ENCODE measurements around the gene CDPF1.
A peak's percentile ranks its signal among the peaks of the same experiment; 100 is the strongest.
"Not testable (repeated sequence)": the region's sequence is repeated elsewhere in the genome, so short reads cannot be mapped to it uniquely, and the experiment has no call there.

CDPF1 gene

GRCh38 chr22:46281866-46282678 lies 32.0 kb upstream of the CDPF1 start:
- DNase-seq: no peak

- DNase-seq: no peak
These were observed 31.0 kb upstream of the CDPF1 start for GRCh38 chr22:46280999-46281623.

DNA sequence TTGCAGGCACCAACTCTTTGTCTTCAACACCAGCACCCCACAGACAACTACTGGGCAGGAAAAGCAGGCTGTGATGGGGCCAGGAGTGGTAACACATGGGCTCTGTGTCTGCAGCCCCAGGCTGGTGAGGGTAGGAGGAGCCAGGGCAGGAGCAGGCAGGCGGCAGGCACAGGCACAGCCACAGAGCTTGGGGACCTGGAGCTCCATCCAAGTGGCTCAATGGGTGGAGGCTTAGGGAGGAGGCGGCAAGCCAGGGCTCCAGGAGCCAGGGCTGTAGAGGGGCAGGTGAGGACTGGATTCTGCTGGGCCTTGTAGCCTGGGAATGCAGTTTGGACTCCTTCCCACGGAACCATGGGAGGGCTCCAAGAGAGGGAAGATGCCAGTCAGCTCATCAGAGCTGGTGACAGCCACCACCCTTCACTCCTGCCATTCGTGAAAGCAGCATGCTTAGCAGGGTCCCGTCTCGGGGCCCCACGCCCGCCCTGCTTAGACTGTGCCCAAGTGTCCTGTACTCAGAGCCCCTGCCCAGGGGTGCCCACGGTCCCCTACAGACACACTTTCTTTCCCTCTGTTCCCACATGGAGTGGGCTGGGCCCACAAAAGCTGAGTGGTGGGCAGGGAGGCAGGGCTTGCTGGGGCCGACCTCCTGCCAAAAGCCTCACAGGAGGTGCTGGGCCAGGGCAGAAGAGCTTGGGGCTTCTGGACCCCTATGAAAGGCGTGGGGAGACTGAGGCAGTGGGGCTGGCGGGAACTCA lies 30.1 kb upstream of the CDPF1 start:
- no peak for DNase-seq

- DNase-seq: no peak
These were observed 28.9 kb upstream of the CDPF1 start for GRCh38 chr22:46278656-46279645.

DNA sequence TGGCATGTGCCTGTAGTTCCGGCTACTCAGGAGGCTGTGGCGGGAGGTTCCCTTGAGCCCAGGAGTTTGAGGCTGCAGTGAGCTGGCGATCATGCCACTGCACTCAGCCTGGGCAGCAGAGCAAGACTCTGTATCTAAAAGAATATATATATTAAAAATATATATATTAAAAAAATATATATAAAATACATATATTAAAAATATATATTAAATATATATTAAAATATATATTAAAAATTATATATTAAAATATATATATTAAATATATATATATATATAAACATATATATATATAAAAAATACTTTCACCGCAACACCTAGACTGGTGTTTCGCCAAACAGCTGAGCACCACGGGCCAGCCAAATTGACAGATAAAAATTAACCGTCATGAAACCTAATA lies 26.5 kb upstream of the CDPF1 start:
- no peak for DNase-seq

- no peak for DNase-seq
These were observed 25.5 kb upstream of the CDPF1 start for GRCh38 chr22:46275455-46276122.

- DNase-seq: no peak
These were observed 24.3 kb upstream of the CDPF1 start for GRCh38 chr22:46274381-46274780.

GRCh38 chr22:46273432-46274148 lies 23.5 kb upstream of the CDPF1 start:
- no peak for DNase-seq

DNA sequence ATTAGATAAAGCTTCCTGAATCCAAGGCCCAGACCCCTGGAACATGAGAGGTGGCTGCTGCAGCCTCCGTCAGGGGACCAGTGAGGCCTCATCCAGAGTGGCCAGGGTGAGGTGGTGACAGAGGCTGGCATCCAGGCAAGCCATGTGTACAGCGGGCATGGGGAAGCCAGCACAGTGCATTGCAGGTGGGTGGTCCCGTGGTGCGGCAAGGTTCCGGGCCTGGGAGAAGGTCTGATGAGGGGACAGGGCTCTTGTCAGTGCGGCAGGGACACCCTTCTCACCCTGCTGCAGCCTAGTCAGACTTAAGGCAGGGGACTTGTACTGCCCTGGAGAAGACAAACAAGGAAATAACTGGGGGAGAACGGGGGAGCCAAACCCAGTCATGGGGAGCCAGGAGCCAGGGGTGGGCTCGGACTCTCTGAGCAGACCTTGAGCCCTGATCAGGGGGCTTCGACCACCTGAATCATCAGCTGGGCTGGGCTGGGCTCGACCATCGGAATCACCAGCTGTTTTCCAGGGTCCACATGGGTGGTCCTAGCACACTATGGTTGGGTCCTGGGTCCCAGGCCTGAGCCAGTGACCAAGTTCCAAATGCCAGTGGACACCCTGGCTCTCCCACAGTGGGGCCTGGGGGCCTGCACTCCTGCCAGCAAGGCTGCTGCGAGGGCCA lies 22.8 kb upstream of the CDPF1 start:
- DNase-seq: no peak

GRCh38 chr22:46272196-46272595 lies 22.1 kb upstream of the CDPF1 start:
- no peak for DNase-seq

DNA sequence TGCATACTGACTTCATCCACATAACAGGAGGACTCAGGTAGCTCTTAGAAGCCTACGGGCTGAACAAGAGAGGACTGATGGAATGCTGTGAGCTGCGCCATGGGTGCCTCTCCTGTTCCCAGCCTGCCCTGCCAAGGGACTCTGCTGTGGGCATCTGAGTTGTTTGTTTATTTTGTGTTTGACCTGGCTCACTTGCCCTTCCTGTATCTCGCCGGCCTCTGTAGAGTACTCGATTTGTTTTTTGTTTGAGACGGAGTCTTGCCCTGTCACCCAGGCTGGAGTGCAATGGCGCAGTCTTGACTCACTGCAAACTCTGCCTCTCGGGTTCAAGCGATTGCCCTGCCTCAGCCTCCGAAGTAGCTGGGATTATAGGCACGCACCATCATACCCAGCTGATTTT lies 19.5 kb upstream of the CDPF1 start:
- no peak for DNase-seq

GRCh38 chr22:46267431-46268279 lies 17.6 kb upstream of the CDPF1 start, which contains the start of gene TTC38:
TTC38 (plus strand) TSS chr22:46268008; CDS start chr22:46268040, 32 bp downstream.
- DNase-seq: peak; percentile 76

DNA sequence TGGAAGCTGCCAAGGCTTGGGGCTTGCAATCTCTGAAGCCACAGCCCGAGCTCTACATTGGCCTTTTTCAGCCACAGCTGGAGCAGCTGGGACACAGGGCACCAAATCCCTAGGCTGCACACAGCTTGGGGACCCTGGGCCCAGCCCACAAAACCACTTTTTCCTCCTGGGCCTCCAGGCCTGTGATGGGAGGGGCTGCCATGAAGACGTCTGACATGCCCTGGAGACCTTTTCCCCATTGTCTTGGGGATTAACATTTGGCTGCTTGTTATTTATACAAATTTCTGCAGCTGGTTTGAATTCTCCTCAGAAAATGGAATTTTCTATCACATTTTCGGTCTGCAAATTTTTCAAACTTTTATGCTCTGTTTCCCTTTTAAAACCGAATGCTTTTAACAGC lies 15.5 kb upstream of the CDPF1 start:
- DNase-seq: not testable (repeated sequence)

DNA sequence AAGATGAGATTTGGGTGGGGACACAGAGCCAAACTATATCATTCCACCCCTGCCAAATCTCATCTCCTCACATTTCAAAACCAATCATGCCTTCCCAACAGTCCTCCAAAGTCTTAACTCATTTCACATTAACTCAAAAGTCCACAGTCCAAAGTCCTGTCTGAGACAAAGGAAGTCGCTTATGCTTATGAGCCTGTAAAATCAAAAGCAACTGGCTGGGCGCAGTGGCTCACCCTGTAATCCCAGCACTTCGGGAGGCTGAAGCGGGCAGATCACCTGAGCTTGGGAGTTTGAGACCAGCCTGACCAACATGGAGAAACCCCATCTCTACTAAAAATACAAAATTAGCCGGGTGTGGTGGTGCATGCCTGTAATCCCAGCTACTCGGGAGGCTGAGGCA lies 14.4 kb upstream of the CDPF1 start:
- not testable (repeated sequence) for DNase-seq

DNA sequence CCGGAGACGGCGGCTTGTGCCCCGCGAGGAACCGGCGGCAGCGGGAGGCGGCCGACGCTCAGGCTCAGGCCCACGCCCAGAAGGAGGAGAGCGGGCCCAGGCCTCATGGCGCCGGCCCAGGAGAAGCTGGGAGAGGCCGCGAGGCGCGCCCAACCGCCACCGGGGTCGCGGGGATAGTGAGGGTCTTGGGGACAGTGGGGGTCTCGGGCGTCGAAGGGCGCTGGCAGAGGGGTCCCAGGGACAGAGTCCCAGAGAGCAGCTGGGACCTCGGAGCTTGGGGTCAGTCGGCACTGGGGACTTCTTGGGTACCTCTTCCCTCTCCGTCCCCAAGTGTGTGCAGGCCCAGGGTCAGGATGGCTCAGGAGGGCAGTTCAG lies 13.1 kb upstream of the CDPF1 start, which contains the start of gene PKDREJ:
Gene PKDREJ, minus strand, starts transcription at position 128 of the 375 bp plus-strand sequence. Its CDS starts 21 bp downstream, at position 107.
- DNase-seq: no peak

- DNase-seq: no peak
These were observed 12.5 kb upstream of the CDPF1 start for GRCh38 chr22:46262449-46263215.

- no peak for DNase-seq
These were observed 9.9 kb upstream of the CDPF1 start for GRCh38 chr22:46260038-46260437.

DNA sequence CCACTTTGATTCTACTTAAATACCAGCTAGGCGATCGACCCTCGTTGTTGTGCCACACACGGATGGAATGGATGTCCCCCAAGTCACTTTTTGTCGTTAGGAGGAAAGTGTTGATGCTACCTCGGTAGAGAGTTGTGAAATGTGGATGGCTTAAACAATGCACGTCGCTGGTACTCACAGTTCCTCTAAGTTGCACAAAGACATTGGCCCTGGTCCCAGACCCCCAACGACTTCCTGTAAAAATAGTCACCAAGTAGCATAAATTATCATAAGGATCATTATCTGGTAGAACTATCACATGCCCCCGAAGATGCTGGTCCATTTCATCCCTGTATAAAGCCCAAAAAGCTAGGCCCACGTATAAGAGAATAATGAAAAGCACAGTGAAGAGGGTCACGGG lies 9.3 kb upstream of the CDPF1 start:
- no peak for DNase-seq

Data from NCI-H69 (cell line).